Esophagus muscularis mucosa (tissue), 4 donors: ENCODE results near the gene DNAAF2. TPM values are rescaled to one million over a fixed set of nuclear protein-coding genes. Genes with fewer than 3 reads are reported as not detected.
A peak's percentile ranks its signal among the peaks of the same experiment; 100 is the strongest.
"Not testable (repeated sequence)": the region's sequence is repeated elsewhere in the genome, so short reads cannot be mapped to it uniquely, and the experiment has no call there.

Experiments
- DNase-seq: peaks from one replicate; pipeline ENCODE4 v3.0.0-alpha.2; 2017; ENCODE audit errors: extremely low spot score
- H3K27ac ChIP-seq, 4 donors: fragments of 200-600 bp; sonication (generic); replicated peaks in 1 of 4; 1 replicate in 3 of 4; 2 replicates in 1 of 4; pipeline ENCODE4 v1.5.1; 2016 to 2019; ENCODE audit warnings: mild to moderate bottlenecking in 1 of 4
- H3K27me3 ChIP-seq, 4 donors: fragments of 200-600 bp; sonication (generic); one replicate each; pipeline versions ENCODE4 v1.5.1 to v1.6.0; 2016 to 2019
- H3K36me3 ChIP-seq, 4 donors: fragments of 200-600 bp; sonication (generic); one replicate each; pipeline ENCODE4 v1.5.1; 2016 to 2019
- H3K4me1 ChIP-seq, 4 donors: fragments of 200-600 bp; sonication (generic); one replicate each; pipeline ENCODE4 v1.5.1; 2016 to 2019
- H3K4me3 ChIP-seq, 4 donors: fragments of 200-600 bp; sonication (generic); 1 replicate in 2 of 4; 2 replicates in 2 of 4; pipeline ENCODE4 v1.5.1; 2016 to 2019; ENCODE audit warnings: mild to moderate bottlenecking in 4 of 4, moderate library complexity in 1 of 4
- H3K9me3 ChIP-seq, 4 donors: fragments of 200-600 bp; sonication (generic); 1 replicate in 3 of 4; 2 replicates in 1 of 4; pipeline ENCODE4 v1.5.1; 2016 to 2019
- EP300 ChIP-seq: sonication (generic); formaldehyde crosslinking; IDR thresholded peaks from one replicate; pipeline ENCODE4 v1.6.1; 2017; ENCODE audit warnings: antibody characterized with exemption
- POLR2A ChIP-seq: fragments of 450-650 bp; IDR thresholded peaks from one replicate; pipeline ENCODE4 v1.6.1; 2017; ENCODE audit warnings: antibody characterized with exemption, moderate library complexity, mild to moderate bottlenecking, low read depth
- POLR2AphosphoS5 ChIP-seq, 2 donors: sonication (generic); formaldehyde crosslinking; IDR thresholded peaks; one replicate each; pipeline ENCODE4 v1.6.1; 2017; ENCODE audit warnings: antibody characterized with exemption in 2 of 2
- WGBS: methylation state at CpG from one replicate; pipeline ENCODE4 v1.1.5; 2018; 5-methylcytosine and 5-hydroxymethylcytosine counted together
- intact Hi-C: fragments of 100-400 bp; cut with DNase I; formaldehyde crosslinking; loops from one replicate; pipeline ENCODE4 v1.15.1; 2023
- total RNA-seq, 4 donors: library from RNA; depleted of rRNA; stranded (reverse); fragments of >200 nt; gene quantifications; one replicate each; pipeline versions ENCODE4 v1.1.0 to v1.2.1, GENCODE V29; 2016
- TF ChIP-seq, protein P1 (sequence below), 3 experiments: fragments of 200-600 bp in 2 of 3; fragments of 450-650 bp in 1 of 3; sonication (generic) in 2 of 3; IDR thresholded peaks; one replicate each; pipeline ENCODE4 v1.5.1; 2017 to 2019; ENCODE audit warnings: antibody characterized with exemption in 3 of 3, mild to moderate bottlenecking in 2 of 3, moderate library complexity in 1 of 3

The DNAAF2 gene
- total RNA-seq, 4 donors from 2014 or later: 6.5 to 8.8 (median 7.6) TPM

DNA sequence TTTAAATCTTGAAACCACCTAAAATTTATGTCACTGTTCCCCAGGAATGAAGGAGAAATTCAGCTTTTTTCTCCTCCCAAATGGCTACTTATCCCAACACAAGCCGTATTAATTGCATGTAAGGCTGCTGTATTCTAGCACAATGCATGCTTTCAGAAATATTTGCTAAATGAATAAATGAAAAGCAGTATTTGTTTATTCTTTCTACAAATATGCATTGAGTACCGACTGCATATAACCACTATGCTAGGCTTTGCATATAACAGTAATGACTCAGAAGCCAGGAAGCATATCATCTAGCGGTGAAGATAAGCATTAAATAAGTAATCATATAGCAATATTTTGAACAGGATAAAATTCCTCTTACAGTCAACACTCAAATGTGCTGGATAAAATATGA is 42.0 kb downstream of the DNAAF2 start:
- Histone ChIP-seq H3K9me3 (no peaks in the 10 kb centered on the region), H3K27ac (no peak overlapping the region)
- WGBS: 84% methylated on average over 3 of the region's 3 CpGs

DNA sequence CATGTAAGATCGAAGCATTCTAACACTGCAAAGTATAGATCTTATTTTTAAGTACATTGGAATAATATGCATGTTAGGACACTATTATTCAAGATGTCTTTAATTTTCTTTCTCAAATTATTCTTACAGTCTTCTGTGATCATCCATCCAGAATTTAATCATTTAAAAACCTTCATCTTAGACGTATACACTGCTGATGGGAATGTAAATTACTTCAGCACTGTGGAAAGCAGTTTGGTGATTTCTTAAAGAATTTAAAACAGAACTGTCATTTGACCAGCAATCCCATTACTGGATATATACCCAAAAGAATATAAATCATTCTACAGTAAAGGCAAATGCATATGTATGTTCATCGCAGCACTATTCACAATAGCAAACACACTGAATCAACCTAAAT is 45.7 kb downstream of the DNAAF2 start:
- Histone ChIP-seq H3K27me3 (no peaks in the 10 kb centered on the region), H3K9me3 (no peaks in the 10 kb centered on the region), H3K4me3 (no peak overlapping the region), H3K4me1 (peaks cover 8 to 21% (median 14%) of the 10 kb centered on the region in 4 donors), H3K36me3 (peaks cover 0 to 3% (median 2%) of the 10 kb centered on the region in 4 donors), H3K27ac (no peak overlapping the region)
- TF ChIP-seq, protein P1, sequence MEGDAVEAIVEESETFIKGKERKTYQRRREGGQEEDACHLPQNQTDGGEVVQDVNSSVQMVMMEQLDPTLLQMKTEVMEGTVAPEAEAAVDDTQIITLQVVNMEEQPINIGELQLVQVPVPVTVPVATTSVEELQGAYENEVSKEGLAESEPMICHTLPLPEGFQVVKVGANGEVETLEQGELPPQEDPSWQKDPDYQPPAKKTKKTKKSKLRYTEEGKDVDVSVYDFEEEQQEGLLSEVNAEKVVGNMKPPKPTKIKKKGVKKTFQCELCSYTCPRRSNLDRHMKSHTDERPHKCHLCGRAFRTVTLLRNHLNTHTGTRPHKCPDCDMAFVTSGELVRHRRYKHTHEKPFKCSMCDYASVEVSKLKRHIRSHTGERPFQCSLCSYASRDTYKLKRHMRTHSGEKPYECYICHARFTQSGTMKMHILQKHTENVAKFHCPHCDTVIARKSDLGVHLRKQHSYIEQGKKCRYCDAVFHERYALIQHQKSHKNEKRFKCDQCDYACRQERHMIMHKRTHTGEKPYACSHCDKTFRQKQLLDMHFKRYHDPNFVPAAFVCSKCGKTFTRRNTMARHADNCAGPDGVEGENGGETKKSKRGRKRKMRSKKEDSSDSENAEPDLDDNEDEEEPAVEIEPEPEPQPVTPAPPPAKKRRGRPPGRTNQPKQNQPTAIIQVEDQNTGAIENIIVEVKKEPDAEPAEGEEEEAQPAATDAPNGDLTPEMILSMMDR (IDR thresholded peaks at IDR 0.05): no peak
- TF ChIP-seq POLR2AphosphoS5 (IDR thresholded peaks at IDR 0.05) (no peak), EP300 (no peak), POLR2A (no peak)
- DNase-seq: no peak
- intact Hi-C loops: no loop called here
- WGBS: 86% methylated on average over 3 of the region's 3 CpGs

More for the DNA sequence above, 42.0 kb downstream of the DNAAF2 start:
- Histone ChIP-seq H3K4me3 (no peak overlapping the region), H3K4me1 (peaks cover 0 to 11% (median 10%) of the 10 kb centered on the region in 4 donors), H3K27me3 (no peaks in the 10 kb centered on the region), H3K36me3 (no peaks in the 10 kb centered on the region)
- intact Hi-C loops: no loop called here
- no peak for DNase-seq
- TF ChIP-seq, protein P1 (IDR thresholded peaks at IDR 0.05): no peak
- TF ChIP-seq POLR2AphosphoS5 (IDR thresholded peaks at IDR 0.05) (no peak), POLR2A (no peak), EP300 (no peak)

DNA sequence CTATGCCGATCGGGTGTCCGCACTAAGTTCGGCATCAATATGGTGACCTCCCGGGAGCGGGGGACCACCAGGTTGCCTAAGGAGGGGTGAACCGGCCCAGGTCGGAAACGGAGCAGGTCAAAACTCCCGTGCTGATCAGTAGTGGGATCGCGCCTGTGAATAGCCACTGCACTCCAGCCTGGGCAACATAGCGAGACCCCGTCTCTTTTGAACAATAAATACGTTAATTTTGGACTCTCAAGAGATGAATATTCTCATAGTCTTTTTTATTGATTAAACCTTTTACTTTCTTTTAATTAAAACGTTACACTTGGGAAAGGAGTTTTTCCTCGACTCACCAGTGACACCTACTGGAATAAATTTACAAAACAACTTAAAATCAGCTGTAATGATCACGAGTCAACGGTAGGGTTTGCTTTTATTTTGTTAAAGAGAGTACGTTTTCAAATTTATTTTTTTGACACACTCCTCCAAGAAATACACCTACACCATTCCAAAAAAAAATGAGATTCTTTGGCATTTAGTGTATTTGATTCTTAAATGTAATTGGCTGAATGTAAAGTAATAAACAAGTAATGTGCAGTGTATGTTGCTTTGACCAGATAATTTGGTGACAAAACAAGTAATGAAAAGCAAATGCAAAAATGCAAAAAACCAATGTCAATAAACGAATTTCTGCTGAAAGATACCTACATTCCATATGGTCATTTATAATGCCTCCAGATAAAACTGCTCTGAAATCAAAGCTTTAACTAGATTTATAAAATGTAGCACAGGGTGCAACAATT is 48.2 kb downstream of the DNAAF2 start:
- H3K4me3 ChIP-seq: peak overlapping the region; percentile 84 to 95 (median 86)
- no peak for DNase-seq
- H3K27ac ChIP-seq: peak overlapping the region; percentile 86 to 94 (median 90)
- 2% methylated on average over 12 of the region's 21 CpGs for WGBS
- H3K4me1 ChIP-seq: peaks cover 14 to 43% (median 38%) of the 10 kb centered on the region in 4 donors
- no peaks in the 10 kb centered on the region for H3K27me3 ChIP-seq
- intact Hi-C loops: no loop called here
- H3K9me3 ChIP-seq: no peaks in the 10 kb centered on the region
- H3K36me3 ChIP-seq: peaks cover 9 to 28% (median 26%) of the 10 kb centered on the region in 4 donors
- TF ChIP-seq, protein P1 (IDR thresholded peaks at IDR 0.05): peak; percentile 52 to 82 (median 70)
- no peak for TF ChIP-seq POLR2AphosphoS5 (IDR thresholded peaks at IDR 0.05)

DNA sequence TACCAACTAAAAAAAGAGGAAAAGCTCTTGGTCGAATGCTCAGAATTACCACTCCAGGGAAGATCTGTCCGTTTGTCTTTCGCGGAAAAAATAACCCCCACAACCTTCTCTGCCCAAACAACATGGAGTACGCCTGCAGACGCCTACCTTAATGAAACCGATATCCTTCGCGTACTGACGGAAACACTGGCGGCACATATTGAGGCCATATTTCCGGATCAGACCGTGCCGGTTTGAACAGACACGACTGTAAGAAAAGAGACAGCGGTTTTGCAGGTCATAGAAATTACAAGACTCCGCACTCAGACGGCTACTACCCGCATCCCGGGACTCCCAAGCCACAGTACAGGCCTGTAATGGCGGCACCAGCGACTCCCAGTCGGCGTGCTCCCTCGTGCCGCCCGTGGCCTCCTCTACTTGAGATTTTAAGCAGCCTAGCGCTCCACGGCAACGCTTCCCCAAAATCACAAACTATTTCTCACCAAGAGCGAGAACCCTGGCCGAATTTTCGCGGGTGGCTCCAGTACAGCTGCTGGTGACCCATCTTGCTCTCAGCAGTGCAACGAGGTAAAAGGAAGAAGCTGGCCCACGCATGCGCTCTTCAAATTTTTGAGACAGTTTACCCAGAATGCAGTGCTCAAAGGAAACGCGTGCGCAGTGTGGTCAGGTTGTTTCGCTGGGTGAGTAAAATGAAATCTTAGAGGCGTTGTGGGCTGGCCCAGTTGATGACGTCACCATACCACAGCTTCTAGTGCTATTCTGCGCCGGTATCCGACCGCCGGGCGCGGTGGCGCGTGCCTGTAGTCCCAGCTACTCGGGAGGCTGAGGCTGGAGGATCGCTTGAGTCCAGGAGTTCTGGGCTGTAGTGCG is 49.0 kb downstream of the DNAAF2 start, which contains the start of gene RPS29:
RPS29 (minus strand) TSS at position 578 of the 870 bp plus-strand sequence; CDS start at position 544, 34 bp downstream.
- intact Hi-C loops: no loop called here
- H3K36me3 ChIP-seq: peaks cover 9 to 32% (median 27%) of the 10 kb centered on the region in 4 donors
- peaks cover 14 to 48% (median 41%) of the 10 kb centered on the region in 4 donors for H3K4me1 ChIP-seq
- no peaks in the 10 kb centered on the region for H3K27me3 ChIP-seq
- DNase-seq: peak; percentile 100
- TF ChIP-seq EP300 (no peak), POLR2A (peak; percentile 82), POLR2AphosphoS5 (IDR thresholded peaks at IDR 0.05) (peak; percentile 98 to 99)
- TF ChIP-seq, protein P1 (IDR thresholded peaks at IDR 0.05): peak in 1 of 3 experiments; percentile 9
- H3K9me3 ChIP-seq: no peaks in the 10 kb centered on the region
- H3K27ac ChIP-seq: peak within 1 kb of the TSS; percentile 86 to 94 (median 90)
- WGBS: under 1% methylated on average over 26 of the region's 55 CpGs
- peak within 1 kb of the TSS; percentile 84 to 95 (median 86) for H3K4me3 ChIP-seq

DNA sequence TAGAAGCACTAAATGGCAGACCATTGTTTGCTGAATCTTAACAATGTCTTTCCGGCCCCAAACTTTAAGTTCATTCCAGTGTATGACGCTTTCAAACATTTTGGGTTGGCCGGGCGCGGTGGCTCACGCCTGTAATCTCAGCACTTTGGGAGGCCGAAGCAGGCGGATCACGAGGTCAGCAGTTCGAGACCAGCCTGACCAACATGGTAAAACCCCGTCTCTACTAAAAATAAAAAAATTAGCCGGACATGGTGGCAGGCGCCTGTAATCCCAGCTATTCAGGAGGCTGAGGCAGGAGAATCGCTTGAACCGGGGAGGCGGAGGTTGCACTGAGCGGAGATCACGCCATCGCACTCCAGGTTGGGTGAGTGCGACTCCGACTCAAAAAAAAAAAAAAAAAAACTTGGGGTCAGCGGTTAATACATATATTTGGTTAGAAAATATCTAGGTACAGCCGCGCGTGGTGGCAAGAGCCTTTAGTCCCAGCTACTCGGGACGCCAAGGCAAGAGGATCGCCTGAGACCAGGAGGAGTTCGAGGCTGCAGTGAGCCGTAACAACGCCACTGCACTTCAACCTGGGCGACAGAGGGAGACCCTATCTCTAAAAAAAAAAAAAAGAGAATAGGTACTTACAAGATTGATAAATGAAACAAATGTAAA is 49.9 kb downstream of the DNAAF2 start:
- H3K27me3 ChIP-seq, DNase-seq, H3K9me3 ChIP-seq, intact Hi-C loops: not testable (repeated sequence)
- H3K4me1 ChIP-seq: peaks cover 14 to 48% (median 41%) of the 10 kb centered on the region in 4 donors
- 28% methylated on average over 32 of the region's 32 CpGs for WGBS
- peaks cover 9 to 32% (median 27%) of the 10 kb centered on the region in 4 donors for H3K36me3 ChIP-seq
- H3K27ac ChIP-seq: peak overlapping the region; percentile 86 to 94 (median 90)
- H3K4me3 ChIP-seq: peak overlapping the region; percentile 84 to 95 (median 86)
